Measurements from ENCODE around the gene ZFP91.

Gene ZFP91, protein sequence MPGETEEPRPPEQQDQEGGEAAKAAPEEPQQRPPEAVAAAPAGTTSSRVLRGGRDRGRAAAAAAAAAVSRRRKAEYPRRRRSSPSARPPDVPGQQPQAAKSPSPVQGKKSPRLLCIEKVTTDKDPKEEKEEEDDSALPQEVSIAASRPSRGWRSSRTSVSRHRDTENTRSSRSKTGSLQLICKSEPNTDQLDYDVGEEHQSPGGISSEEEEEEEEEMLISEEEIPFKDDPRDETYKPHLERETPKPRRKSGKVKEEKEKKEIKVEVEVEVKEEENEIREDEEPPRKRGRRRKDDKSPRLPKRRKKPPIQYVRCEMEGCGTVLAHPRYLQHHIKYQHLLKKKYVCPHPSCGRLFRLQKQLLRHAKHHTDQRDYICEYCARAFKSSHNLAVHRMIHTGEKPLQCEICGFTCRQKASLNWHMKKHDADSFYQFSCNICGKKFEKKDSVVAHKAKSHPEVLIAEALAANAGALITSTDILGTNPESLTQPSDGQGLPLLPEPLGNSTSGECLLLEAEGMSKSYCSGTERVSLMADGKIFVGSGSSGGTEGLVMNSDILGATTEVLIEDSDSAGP

DNA sequence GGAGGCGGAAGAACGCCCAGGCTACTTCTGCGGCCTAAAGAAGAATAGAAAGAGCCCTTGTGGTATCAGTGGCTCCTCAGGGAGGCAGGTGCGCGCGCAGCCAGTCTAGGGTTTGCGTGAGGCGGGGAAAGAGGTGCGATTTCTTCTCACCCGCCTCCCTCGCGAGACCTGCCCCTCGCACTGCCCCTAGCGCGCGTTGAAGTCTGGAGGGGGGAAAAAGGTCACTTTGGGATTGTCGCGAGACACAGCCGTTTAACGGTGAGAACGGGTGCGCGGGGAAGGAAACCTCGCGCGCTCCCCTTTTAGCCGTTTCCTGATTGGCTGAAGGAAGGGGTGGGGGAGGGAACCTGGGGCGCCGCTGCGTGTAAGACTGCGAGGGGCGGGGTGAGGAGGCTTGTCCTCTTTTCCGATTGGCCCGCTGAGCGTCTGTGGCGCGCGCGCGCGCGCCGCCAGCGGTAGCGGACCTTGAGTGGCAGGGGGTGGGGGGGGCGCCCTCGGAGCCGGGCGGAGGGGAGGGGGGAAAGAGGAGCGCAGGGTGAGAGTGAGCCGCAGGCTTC, at the start of gene ZFP91:
ZFP91 (plus strand) TSS at position 429 of the 557 bp plus-strand sequence. CDS start 219 bp downstream, outside the sequence.
- H3K27ac ChIP-seq (ENCODE audit: low read depth, low read length) = peak within 1 kb of the TSS; percentile 99
- H3K9me3 ChIP-seq (ENCODE audit: control insufficient read depth in 1 of 2, low read length in 2 of 2) = no peaks in the 10 kb centered on the region
- H3K4me3 ChIP-seq (ENCODE audit: low read depth in 1 of 2, low read length in 2 of 2) = peak within 1 kb of the TSS; percentile 92 to 96
- peaks cover 36 to 56% of the 10 kb centered on the region in 2 donors for H3K4me1 ChIP-seq (ENCODE audit: control insufficient read depth in 1 of 2, insufficient read depth in 2 of 2, low read length in 2 of 2)
- H3K9ac ChIP-seq (ENCODE audit: low read depth in 1 of 2, low read length in 2 of 2) = peak within 1 kb of the TSS; percentile 99
- H3K36me3 ChIP-seq (ENCODE audit: control insufficient read depth in 1 of 2, insufficient read depth in 2 of 2, low read length in 2 of 2) = no peaks in the 10 kb centered on the region
- no peaks in the 10 kb centered on the region for H3K27me3 ChIP-seq (ENCODE audit: control insufficient read depth in 1 of 2, insufficient read depth in 2 of 2, low read length in 2 of 2)

DNA sequence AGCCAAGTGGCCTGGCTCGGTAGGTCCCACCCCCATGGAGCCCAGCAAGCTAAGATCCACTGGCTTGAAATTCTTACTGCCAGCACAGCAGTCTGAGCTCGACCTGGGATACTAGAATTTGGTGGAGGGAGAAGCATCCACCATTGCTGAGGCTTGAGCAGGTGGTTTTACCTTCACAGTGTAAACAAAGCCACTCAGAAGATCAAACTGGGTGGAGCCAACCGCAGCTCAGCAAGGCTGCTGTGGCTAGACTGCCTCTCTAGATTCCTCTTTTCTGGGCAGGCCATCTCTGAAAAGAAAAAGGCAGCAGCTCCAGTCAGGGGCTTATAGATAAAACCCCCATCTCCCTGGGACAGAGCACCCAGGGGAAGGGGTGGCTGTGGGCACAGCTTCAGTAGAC, 48.6 kb upstream of the ZFP91 start:
- no peaks in the 10 kb centered on the region for H3K4me1 ChIP-seq (ENCODE audit: control insufficient read depth in 1 of 2, insufficient read depth in 2 of 2, low read length in 2 of 2)
- H3K9me3 ChIP-seq (ENCODE audit: control insufficient read depth in 1 of 2, low read length in 2 of 2) = no peaks in the 10 kb centered on the region
- H3K36me3 ChIP-seq (ENCODE audit: control insufficient read depth in 1 of 2, insufficient read depth in 2 of 2, low read length in 2 of 2) = peaks cover 11 to 24% of the 10 kb centered on the region in 2 donors
- no peaks in the 10 kb centered on the region for H3K27me3 ChIP-seq (ENCODE audit: control insufficient read depth in 1 of 2, insufficient read depth in 2 of 2, low read length in 2 of 2)
- no peak overlapping the region for H3K9ac ChIP-seq (ENCODE audit: low read depth in 1 of 2, low read length in 2 of 2)
- H3K4me3 ChIP-seq (ENCODE audit: low read depth in 1 of 2, low read length in 2 of 2) = no peak overlapping the region
- H3K27ac ChIP-seq (ENCODE audit: low read depth, low read length) = no peak overlapping the region

DNA sequence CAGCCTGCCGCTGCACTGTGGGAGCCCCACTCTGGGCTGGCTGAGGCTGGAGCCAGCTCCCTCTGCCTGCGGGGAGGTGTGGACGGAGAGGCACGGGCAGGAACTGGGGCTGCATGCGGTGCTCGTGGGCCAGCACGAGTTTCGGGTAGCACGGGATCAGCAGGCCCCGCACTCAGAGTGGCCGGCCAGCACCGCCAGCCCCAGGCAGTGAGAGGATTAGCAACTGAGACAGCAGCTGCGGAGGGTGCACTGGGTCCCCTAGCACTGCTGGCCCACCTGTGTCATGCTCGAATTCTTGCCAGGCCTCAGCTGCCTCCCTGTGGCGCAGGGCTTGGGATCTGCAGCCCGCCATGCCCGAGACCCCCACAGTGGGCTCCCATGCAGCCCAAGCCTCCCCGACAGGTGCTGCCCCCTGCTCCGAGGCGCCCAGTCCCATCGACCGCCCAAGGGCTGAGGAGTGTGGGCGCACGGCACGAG, 47.0 kb upstream of the ZFP91 start:
- H3K27ac ChIP-seq (ENCODE audit: low read depth, low read length) = no peak overlapping the region
- no peaks in the 10 kb centered on the region for H3K27me3 ChIP-seq (ENCODE audit: control insufficient read depth in 1 of 2, insufficient read depth in 2 of 2, low read length in 2 of 2)
- no peaks in the 10 kb centered on the region for H3K9me3 ChIP-seq (ENCODE audit: control insufficient read depth in 1 of 2, low read length in 2 of 2)
- H3K4me1 ChIP-seq (ENCODE audit: control insufficient read depth in 1 of 2, insufficient read depth in 2 of 2, low read length in 2 of 2) = no peaks in the 10 kb centered on the region
- H3K36me3 ChIP-seq (ENCODE audit: control insufficient read depth in 1 of 2, insufficient read depth in 2 of 2, low read length in 2 of 2) = peaks cover 11 to 22% of the 10 kb centered on the region in 2 donors
- no peak overlapping the region for H3K4me3 ChIP-seq (ENCODE audit: low read depth in 1 of 2, low read length in 2 of 2)
- H3K9ac ChIP-seq (ENCODE audit: low read depth in 1 of 2, low read length in 2 of 2) = no peak overlapping the region

DNA sequence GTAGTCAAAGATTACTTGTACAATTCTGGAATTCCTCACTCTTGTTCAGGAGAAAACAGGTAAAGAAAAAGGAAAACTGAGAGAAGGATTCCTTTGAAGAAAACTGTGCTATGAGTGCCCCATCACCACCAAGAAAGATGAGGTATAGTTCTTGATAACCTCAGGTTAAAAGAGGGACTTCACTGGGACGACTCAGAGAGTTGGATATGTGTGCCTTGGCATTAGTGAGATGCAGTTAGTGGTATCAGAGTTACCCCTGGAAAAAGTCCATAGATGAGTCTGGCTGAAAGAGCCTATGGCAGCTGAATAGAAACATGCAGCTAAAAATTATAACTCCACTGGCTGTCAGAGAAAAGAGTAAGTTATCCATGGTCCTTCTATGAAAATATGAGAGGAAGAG, 32.0 kb upstream of the ZFP91 start:
- H3K9me3 ChIP-seq (ENCODE audit: control insufficient read depth in 1 of 2, low read length in 2 of 2) = no peaks in the 10 kb centered on the region
- H3K27ac ChIP-seq (ENCODE audit: low read depth, low read length) = no peak overlapping the region
- no peak overlapping the region for H3K9ac ChIP-seq (ENCODE audit: low read depth in 1 of 2, low read length in 2 of 2)
- peaks cover 31 to 44% of the 10 kb centered on the region in 2 donors for H3K36me3 ChIP-seq (ENCODE audit: control insufficient read depth in 1 of 2, insufficient read depth in 2 of 2, low read length in 2 of 2)
- no peaks in the 10 kb centered on the region for H3K27me3 ChIP-seq (ENCODE audit: control insufficient read depth in 1 of 2, insufficient read depth in 2 of 2, low read length in 2 of 2)
- H3K4me3 ChIP-seq (ENCODE audit: low read depth in 1 of 2, low read length in 2 of 2) = no peak overlapping the region
- H3K4me1 ChIP-seq (ENCODE audit: control insufficient read depth in 1 of 2, insufficient read depth in 2 of 2, low read length in 2 of 2) = no peaks in the 10 kb centered on the region

DNA sequence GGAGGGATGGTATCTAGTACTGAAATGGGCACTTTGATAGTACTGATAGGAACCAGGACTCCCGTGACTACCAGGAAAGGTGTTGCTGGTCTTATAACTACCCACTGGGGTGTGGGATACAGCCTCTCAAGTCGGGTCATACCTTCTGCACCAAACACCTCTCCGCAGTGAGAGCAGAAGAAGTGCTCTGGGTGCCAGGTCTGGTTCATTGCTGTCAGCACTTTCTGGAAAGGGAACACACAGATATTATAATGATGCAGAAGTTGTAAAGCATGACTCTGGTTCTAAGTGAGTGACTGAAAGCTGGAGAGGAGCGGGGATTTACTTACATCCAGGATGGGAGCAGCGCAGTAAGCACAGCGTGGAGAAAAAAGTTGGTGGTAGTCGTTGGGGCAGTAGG, 29.2 kb upstream of the ZFP91 start:
- H3K4me1 ChIP-seq (ENCODE audit: control insufficient read depth in 1 of 2, insufficient read depth in 2 of 2, low read length in 2 of 2) = no peaks in the 10 kb centered on the region
- H3K9ac ChIP-seq (ENCODE audit: low read depth in 1 of 2, low read length in 2 of 2) = no peak overlapping the region
- H3K36me3 ChIP-seq (ENCODE audit: control insufficient read depth in 1 of 2, insufficient read depth in 2 of 2, low read length in 2 of 2) = peaks cover 34 to 64% of the 10 kb centered on the region in 2 donors
- H3K4me3 ChIP-seq (ENCODE audit: low read depth in 1 of 2, low read length in 2 of 2) = no peak overlapping the region
- no peak overlapping the region for H3K27ac ChIP-seq (ENCODE audit: low read depth, low read length)
- no peaks in the 10 kb centered on the region for H3K9me3 ChIP-seq (ENCODE audit: control insufficient read depth in 1 of 2, low read length in 2 of 2)
- no peaks in the 10 kb centered on the region for H3K27me3 ChIP-seq (ENCODE audit: control insufficient read depth in 1 of 2, insufficient read depth in 2 of 2, low read length in 2 of 2)

DNA sequence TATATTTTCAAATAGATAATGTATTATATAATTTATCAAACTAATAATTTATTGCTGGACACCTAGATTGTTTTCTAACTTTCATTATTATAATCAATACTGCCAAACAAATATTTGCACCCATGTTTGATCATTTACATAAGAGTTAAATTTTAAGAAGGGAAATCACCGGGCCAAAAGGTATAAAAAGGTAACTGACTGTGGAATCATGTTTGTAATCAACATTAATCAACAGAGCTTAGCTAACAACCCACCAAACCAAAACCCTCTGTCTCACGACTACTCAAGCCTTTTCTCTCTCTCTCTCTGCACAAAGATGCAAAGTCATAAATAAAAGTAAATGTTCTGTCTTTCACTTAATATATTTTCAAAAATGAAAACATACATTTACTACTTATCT, 18.0 kb upstream of the ZFP91 start:
- peaks cover 4 to 9% of the 10 kb centered on the region in 2 donors for H3K36me3 ChIP-seq (ENCODE audit: control insufficient read depth in 1 of 2, insufficient read depth in 2 of 2, low read length in 2 of 2)
- no peaks in the 10 kb centered on the region for H3K27me3 ChIP-seq (ENCODE audit: control insufficient read depth in 1 of 2, insufficient read depth in 2 of 2, low read length in 2 of 2)
- no peak overlapping the region for H3K9ac ChIP-seq (ENCODE audit: low read depth in 1 of 2, low read length in 2 of 2)
- no peak overlapping the region for H3K4me3 ChIP-seq (ENCODE audit: low read depth in 1 of 2, low read length in 2 of 2)
- no peak overlapping the region for H3K27ac ChIP-seq (ENCODE audit: low read depth, low read length)
- H3K9me3 ChIP-seq (ENCODE audit: control insufficient read depth in 1 of 2, low read length in 2 of 2) = no peaks in the 10 kb centered on the region
- peaks cover 25 to 29% of the 10 kb centered on the region in 2 donors for H3K4me1 ChIP-seq (ENCODE audit: control insufficient read depth in 1 of 2, insufficient read depth in 2 of 2, low read length in 2 of 2)

DNA sequence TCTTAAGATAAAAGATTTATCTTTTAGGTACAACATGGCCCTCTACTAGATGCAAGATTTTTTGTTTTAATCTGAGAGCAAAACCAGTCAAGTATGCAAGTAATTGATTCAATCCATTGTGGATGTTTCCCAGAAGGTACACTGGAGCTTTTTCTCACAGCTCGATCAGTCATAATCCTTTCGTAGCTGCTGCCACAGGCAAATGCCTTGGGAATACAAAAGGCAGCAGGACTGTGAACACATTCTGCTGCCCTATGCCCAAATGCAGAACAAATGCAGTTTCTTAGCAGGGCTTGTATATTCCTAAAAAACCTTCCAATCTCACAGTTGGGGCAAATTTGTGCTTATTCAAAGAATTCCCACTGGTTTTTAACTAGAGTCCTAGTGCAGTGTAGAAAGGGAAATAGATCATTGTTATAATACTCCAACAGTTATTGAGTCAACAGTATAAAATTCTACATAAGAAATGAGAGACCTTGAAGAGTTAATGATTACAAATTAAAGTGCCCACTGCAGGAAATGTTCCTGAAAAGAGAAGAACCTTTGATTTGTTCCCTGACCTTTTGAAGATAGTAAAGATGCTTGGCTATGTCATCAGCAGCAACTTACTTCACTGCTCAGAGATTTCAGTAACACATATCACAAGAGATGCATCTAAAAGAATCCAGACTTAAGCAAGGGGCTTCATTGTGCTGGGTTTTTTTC, 17.3 kb upstream of the ZFP91 start:
- Histone ChIP-seq H3K27ac (ENCODE audit: low read depth, low read length) (no peak overlapping the region), H3K36me3 (ENCODE audit: control insufficient read depth in 1 of 2, insufficient read depth in 2 of 2, low read length in 2 of 2) (peaks cover 4 to 10% of the 10 kb centered on the region in 2 donors), H3K27me3 (ENCODE audit: control insufficient read depth in 1 of 2, insufficient read depth in 2 of 2, low read length in 2 of 2) (no peaks in the 10 kb centered on the region), H3K4me3 (ENCODE audit: low read depth in 1 of 2, low read length in 2 of 2) (no peak overlapping the region), H3K9me3 (ENCODE audit: control insufficient read depth in 1 of 2, low read length in 2 of 2) (no peaks in the 10 kb centered on the region), H3K4me1 (ENCODE audit: control insufficient read depth in 1 of 2, insufficient read depth in 2 of 2, low read length in 2 of 2) (peaks cover 25 to 29% of the 10 kb centered on the region in 2 donors), H3K9ac (ENCODE audit: low read depth in 1 of 2, low read length in 2 of 2) (no peak overlapping the region)

DNA sequence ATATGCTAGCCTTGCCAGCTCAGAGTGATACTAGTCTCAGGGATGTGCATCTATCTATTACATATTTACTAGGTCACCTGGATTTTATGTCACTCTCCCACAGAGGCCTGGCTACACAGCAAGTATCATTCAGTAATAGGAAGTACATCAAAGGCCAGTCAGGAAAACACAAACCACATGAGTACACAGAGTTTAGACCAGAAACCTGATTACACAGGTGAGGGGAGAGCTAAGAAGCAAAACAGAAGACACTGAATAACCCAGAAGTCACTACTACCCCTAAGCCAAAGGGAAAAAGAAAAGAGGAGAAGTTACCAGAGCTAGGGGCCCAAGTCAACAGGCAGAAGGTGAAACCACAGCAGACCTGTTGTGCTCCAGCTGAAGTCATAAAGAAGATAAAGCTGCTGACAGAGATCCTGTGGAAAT, 16.5 kb upstream of the ZFP91 start:
- Histone ChIP-seq H3K4me1 (ENCODE audit: control insufficient read depth in 1 of 2, insufficient read depth in 2 of 2, low read length in 2 of 2) (peaks cover 25 to 29% of the 10 kb centered on the region in 2 donors), H3K9ac (ENCODE audit: low read depth in 1 of 2, low read length in 2 of 2) (no peak overlapping the region), H3K27ac (ENCODE audit: low read depth, low read length) (no peak overlapping the region), H3K9me3 (ENCODE audit: control insufficient read depth in 1 of 2, low read length in 2 of 2) (no peaks in the 10 kb centered on the region), H3K27me3 (ENCODE audit: control insufficient read depth in 1 of 2, insufficient read depth in 2 of 2, low read length in 2 of 2) (no peaks in the 10 kb centered on the region), H3K4me3 (ENCODE audit: low read depth in 1 of 2, low read length in 2 of 2) (no peak overlapping the region), H3K36me3 (ENCODE audit: control insufficient read depth in 1 of 2, insufficient read depth in 2 of 2, low read length in 2 of 2) (peaks cover 4 to 18% of the 10 kb centered on the region in 2 donors)

DNA sequence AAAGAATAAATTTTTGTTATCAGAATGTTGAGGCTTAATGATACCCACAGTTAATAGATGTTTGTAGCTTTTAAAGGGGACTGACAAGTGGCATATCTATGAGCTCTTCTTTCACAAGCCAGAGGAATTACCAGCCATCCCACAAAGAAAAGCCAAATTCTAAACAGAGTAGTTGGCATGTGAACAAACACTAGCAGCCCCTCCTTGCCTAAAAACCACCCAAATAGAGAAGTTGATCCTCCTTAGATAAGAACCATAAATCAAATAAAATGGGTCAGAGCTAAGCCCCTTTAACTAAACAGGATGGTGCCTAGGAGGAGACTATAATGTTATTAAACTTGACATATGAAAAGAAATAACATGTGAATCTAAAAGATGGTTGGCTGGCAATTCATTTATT, 14.6 kb upstream of the ZFP91 start:
- Histone ChIP-seq H3K27me3 (ENCODE audit: control insufficient read depth in 1 of 2, insufficient read depth in 2 of 2, low read length in 2 of 2) (no peaks in the 10 kb centered on the region), H3K36me3 (ENCODE audit: control insufficient read depth in 1 of 2, insufficient read depth in 2 of 2, low read length in 2 of 2) (peaks cover 12 to 21% of the 10 kb centered on the region in 2 donors), H3K4me3 (ENCODE audit: low read depth in 1 of 2, low read length in 2 of 2) (no peak overlapping the region), H3K9me3 (ENCODE audit: control insufficient read depth in 1 of 2, low read length in 2 of 2) (no peaks in the 10 kb centered on the region), H3K9ac (ENCODE audit: low read depth in 1 of 2, low read length in 2 of 2) (no peak overlapping the region), H3K27ac (ENCODE audit: low read depth, low read length) (no peak overlapping the region), H3K4me1 (ENCODE audit: control insufficient read depth in 1 of 2, insufficient read depth in 2 of 2, low read length in 2 of 2) (peaks cover 25 to 29% of the 10 kb centered on the region in 2 donors)
